NOMO-1 treated with DMSO at 0.1 percent for 48 hours (cell line): ENCODE results near the gene STX8.
A peak's percentile ranks its signal among the peaks of the same experiment; 100 is the strongest.
"Not testable (repeated sequence)": the region's sequence is repeated elsewhere in the genome, so short reads cannot be mapped to it uniquely, and the experiment has no call there.

Source experiments
- DNase-seq: peaks from one replicate; lab custom pipeline; 2025; ENCODE audit not compliant: unreplicated experiment; lab: John Stamatoyannopoulos, UW

STX8 gene

DNA sequence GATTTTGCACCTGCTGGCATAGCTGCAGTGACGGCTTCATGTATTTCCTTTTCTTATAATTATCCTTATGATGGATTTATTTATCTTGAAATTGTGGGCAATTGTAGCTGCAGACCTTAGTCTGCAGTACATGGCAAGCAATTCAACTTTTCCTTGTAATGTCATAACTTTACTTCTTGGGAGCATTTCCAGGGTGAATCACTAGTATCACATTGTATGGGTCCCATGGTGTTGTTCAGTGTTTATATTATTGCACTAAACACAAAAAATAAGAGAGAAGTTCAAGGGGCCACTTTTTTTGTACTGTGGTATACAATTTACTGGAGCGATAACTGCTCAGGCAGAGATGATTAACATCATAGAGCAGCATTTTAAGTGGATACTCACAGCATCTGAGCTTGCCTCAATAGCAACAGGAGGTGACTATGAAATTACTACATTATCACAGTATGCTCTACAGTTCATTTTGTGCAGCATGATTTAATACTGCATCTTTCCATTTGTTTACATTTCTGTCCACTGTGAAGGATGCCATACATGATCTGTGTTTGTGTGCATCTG lies 169.5 kb downstream of the STX8 start:
- no peak for DNase-seq

DNA sequence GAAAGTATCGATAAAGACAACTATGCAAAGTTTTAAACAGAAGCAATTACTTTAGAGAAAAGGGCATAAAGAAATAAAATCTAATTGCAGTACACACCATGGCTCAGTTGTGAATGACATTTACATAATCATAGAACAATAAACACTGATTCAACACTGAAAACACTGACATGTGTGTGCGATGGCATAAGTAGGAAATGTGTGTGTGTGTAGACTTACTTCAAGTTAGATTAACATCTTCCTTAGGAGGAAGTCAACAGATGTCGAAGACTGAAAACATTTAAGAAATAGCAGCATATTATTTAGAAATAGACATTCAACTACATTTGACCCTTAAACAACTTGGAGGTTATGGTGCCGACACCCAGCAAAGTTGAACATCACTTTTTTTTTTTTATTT lies 172.4 kb downstream of the STX8 start:
- DNase-seq = no peak

DNA sequence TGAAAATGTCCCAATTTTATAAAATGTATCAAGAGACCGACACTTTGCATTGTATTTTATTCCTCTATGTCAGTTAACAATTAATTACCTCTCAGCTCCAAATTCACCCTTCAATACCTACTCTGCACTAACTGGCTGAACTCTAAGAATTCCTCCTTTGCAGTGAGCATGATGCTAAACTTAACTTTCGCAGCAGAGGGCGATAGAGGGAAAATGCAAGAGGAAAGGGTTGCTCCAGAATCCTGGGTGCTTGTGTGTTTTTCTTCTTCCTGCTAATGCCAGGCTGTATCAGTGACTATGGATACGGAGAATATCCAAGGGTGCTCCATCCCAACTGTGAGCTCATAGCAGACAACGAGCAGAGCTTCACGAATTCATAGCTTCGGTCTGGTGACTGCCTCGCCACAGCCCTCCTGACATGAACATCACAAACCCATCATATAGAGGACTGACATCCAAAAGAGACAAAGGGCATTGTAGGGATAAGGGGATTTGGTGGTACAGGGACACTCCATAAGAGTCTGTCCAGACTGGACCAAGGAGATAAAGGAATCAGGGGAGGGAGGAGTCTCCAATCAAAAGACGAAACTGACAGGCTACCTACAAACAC lies 172.9 kb downstream of the STX8 start:
- DNase-seq = peak; percentile 5

DNA sequence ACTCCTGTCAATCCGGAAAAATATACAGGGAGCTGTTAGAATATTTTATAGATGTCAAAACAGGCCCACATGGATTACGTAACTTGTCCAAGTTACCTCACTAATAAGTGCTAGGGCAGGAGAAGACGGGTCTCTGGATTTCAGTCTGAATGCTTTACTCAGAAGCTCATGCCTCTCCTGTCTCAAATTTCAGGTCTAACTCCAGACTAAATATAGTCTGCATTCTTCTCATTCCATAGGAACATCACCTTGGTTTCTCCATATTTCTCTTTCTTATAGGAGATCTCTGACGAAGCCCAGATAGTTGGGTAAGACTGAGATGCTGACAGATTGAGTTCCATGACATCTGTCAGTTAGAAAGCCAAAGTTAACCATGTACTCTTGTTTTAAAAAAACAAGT lies 174.2 kb downstream of the STX8 start:
- DNase-seq = peak; percentile 33

DNA sequence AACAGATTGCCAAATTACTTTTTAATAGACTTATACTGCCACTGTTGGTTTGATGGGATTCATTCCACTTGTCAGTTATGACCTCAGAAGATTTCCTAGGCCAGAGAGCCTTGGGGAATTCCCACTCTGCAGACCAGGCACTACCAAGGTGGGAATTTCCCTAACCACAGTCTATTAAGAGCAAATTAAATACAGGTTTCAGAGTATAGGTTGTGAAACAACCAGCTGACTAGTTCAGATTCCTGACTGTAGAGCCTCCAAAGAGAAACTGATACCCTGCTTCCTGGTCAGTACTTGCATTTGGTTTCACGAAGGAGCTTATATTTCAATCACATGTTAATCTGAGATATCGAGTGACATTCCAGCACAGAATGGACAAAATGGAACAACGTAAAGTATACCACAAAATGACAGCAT lies 186.5 kb downstream of the STX8 start:
- no peak for DNase-seq

DNA sequence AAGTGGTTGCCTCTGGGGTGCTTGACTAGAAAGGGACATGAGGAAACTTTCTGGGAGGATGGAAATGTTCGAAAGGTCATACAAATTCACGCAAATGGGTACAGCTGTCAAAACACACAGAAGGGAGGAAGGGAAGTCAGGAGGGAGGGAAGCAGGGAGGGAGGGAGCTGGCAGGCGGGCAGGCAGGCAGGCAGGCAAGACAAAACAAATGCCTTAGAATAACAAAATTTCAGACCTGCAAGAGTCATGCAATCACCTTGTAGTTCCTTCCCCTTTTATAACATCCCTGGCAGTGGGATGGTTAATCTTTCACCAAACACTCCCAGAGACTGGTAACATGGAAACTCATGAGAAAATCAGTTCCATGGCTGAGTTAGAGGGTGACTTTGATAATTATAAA lies 189.2 kb downstream of the STX8 start:
- no peak for DNase-seq

DNA sequence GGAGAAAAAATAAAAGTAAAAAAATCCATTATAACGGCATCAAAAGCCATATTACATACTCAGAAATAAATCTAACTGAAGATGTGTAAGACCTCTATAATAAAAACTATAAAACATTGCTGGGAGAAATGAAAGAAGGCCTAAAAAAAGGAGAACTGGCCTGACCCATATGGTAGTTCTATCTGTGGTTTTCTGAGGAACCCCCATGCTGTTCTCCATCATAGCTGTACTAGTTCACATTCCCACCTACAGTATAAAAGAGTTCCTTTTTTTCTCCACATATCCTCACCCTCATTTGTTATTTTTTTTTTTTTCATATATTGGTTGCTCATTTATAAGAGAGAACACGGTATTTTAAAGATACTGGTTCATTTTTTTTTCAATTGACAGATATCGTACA lies 191.8 kb downstream of the STX8 start:
- DNase-seq = no peak

DNA sequence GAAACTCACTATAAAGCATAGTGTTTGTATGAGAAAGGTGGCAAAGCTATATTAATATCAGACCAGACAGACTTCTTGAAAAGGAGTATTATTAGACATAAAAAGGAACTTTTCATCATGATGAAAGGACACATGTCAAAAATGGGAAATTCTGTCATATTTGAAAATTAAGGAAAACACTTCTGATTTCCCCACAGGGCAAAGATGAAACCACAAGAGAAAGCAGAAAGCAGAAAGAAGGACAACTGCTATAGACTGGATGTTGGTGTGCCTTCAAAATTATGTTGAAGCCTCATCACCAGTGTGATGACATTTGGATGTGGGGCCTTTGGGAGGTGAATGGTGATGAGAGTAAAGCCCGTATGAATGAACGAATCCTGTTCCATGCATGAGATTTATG lies 193.0 kb downstream of the STX8 start:
- DNase-seq = no peak

DNA sequence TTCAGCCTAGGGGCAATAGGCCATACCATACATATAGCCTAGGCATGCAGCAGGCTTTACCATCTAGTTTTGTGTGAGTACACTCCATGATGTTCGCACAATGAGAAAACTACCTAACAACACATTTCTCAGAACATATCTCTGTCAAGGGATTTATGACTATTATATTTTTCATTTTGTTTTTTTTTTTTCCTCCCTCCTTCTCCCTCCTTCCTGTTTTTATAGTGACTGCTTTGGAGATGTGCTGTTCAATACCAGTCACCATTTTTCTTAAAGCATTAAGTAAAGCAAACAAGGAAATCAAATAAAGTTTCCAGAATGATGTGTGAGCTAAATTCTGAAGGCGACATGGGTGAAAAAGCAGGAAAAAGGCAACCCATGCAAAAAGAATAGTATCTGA lies 194.6 kb downstream of the STX8 start:
- DNase-seq = no peak

DNA sequence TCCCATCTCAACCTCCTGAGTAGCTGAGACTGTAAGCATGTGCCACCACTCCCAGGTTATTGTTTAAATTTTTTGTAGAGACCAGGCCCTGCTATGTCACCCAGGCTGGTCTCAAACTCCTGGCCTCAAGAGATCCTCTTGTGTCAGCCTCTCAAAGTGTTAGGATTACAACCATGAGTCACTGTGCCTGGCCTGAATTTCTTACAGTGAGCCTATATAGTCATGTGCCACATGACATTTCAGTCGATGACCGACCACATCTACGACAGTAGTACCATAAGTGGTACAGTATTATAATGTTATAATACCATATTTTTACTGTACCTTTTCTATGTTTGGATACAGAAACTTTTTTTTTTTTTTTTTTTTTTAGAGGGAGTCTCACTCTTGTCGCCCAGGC lies 195.3 kb downstream of the STX8 start:
- DNase-seq = no peak

DNA sequence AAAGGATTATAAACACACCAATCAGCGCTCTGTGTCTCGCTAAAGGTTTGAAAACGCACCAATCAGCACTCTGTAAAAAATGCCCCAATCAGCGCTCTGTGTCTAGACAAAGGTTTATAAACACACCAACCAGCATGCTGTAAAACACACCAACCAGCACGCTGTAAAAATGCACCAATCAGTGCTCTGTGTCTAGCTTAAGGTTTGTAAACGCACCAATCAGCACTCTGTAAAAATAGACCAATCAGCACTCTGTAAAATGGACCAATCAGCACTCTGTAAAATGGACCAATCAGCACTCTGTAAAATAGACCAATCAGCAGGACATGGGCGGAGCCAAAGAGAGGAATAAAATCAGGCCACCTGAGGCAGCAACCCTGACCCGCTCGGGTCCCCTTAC lies 199.4 kb downstream of the STX8 start:
- not testable (repeated sequence) for DNase-seq

DNA sequence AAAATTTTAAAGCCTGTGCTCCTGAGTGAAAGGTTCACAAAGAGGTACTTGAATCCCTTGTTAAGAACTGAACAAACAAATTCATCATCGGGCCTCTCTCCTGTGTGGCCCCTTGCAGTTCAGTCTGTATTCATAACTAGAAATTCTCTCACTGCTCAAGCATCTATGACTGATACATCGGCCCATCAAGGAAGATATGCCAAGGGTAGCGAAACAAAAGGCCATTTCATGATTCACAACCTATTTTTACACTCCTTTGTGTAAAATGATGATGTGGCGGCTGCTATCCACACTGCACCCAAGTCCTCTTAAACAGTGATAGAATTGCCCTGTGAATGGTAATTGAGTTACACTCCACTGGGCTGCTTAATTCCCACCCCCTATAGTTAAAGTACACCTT lies 204.6 kb downstream of the STX8 start:
- DNase-seq = no peak

DNA sequence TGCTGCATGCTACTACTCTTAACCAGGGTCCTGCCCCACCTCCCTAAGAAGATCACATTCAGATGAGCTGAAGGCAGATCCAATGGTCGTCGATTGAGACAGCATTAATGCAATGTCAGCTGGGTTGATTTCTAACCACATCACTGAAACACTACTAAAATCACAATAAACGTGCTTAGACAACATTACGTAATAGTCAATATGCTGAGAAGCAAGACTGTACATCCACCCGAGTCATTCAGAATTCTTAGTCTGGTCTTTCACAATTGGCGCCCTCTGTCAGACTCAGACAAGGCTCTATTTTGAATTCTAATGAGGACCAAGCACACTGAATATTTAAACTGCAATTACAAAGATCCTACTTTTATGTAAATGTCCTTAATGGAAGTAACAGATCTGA lies 205.2 kb downstream of the STX8 start:
- peak; percentile 65 for DNase-seq

DNA sequence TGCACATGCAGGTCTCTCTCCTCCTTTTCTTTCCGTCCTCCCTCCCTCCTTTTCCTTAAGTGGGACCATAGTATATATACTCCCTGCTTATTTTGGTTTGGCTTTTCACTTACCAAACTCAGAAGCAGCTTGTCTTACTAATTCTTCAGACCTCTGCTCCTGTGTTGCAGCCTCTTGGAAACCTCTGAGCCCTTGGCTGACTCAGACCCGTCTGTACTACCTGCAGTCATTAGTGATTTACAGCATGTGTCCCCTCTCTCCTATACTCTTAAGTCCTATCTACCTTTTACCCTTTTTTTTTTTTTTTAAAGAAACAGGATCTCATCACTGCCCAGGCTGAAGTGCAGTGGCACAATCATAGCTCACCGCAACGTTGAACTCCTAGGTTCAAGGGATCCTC lies 207.0 kb downstream of the STX8 start:
- no peak for DNase-seq

DNA sequence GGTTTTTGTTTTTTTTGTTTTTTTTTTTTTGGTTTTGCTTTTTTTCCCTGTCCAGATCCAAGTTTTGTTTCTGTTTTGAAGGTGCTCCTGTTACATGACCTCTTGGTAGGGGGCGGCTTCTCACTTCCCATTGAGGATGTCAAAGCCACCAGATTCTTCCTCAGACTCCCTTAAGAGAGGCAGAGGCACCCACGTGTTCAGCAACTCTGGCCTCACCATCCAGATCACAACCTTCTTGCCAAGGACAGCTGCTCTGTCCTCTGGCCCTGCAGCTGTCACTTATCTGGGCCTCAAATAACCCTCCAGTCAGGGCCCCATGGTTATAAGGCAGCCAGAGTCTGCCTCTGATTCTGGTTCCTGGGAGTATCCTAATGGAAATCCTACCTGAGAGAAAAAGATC lies 208.5 kb downstream of the STX8 start:
- no peak for DNase-seq

DNA sequence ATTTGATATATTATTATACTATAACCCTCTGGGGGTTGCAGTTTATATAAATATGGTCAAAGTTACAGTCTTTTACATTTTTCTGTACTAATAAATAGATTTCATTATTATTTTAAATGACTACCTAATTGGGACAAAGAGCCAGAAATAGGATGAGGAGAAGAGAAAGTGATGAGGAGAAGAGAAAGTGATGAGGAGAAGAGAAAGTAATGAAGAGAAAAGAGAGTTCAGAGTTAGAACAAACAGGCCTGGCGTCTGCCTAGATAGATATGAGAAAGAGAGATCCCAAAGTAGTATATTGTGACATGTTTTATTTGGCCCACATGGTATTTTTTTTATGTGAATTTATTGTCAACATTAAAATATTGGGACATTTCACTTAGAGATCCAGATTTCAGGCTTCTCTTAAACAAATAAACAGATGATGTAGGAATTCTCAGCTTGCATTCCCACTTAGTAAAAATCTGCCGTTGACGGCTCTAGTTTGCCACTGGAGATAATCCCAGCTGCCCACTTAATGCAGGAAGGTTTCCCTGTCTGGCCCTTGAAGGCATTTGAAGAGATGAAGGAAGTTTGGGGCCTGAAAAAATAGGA lies 210.7 kb downstream of the STX8 start:
- DNase-seq = no peak

DNA sequence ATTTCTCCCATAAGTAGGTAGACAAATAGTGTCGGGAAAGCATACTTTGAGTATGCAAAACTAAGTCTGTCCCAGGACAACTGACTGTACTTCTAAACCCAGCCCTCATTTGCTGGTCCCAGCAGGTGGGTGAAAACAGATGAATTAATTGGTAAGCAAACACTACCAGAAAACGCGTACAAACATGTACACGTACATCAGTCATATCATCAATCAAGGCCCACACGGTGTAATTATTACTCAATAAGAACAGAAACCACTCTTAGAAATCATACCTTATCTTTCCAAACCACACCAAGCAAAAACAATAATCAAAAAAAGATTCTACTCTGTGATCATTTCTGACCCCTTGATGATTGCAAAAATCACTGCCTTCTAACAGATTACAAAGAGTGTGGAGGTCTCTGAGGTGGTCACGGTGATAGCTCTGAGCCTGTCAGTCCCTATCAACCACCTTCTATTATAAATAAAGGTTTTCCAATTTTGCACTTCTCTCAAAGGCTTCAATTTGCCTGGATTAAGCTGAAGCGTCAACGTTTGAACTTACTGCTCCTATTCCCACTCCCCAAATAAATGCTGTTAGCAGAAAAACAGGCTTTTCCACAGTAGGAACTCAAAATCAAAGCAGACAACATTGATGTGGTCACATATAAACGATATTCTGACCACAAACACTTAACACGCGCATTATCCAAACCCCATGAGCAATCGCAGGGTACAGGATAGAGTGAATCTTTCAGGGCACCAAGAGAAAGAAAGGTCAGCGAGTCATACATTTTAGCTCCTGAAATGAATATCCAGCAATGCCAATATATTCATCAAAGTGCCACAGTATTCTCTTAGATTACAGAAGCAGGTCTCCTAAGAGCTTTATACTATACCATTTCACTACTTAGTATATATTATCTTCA lies 211.9 kb downstream of the STX8 start:
- DNase-seq = no peak

DNA sequence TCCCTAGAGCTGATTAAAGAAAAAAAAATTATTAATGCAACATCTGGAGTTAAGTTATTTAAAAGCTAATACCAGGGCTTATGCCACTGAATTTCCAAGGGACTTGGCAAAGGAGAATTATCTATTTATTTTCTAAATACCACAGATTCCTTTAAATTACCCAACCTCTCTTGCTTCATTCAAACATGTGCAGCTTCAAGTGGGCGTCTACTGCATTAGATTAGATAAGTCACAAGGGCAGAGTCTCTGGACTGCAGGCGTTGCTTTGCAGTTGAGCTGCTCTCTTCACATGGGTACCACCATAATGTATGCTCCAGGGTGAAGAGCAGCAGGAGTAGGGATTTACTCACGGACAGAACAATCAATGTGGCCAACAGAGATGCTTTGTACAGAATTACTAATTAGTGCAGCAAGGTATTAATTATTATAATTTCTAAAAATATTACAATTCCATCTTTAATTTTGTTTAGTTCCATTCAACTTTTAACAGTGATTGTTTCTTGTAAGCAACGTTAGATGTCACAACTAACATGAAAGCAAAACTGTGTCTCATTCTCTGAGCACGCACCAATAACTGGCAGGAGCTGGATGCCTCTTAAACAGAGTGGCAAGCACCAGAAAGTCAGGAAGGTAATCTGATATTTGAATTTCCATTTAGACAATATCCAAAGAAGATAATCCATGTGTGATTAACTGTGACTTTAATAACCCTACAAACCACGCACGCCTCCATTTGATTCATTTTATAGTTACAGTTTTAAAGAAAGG lies 214.2 kb downstream of the STX8 start:
- no peak for DNase-seq

DNA sequence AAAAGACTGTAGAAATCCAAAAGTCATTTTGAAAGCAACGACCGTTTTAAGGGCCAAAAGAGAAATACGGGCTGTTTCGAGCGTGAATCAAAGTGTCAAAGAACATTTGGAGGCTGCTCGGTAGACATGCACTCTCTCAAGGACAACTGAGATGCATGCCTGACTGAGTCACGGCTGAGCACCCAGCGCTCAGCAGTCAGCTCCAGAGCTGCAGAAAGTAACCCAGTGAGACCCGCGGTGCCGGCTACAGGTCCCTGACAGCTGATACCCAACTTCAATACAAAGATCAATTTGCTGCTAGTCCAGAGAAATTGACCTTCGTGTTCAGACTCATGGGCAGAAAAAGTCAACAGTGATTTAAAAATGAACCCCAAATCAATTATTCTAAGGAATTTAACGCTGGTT lies 214.9 kb downstream of the STX8 start:
- DNase-seq = no peak

DNA sequence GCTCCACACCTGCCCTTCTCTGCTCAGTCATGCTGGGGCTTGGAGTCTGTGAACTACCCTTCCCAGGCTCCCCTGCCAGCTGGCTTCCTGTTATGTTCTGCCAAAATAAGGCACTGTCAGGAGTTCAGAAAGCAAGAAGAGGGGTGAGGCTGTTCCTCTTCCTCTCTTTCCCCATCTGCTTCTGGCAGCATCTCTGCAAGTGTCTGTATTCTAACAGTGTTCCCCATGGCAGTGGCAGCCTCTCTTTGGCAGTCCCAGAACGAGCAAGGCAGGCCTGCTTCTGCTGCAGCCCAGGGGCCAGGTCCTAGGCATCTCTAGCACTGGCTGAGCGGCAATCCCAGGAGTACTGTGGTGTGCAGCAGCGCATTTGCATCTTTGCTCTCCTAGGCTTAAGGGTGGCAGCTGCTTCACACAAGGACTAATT lies 219.1 kb downstream of the STX8 start:
- peak; percentile 66 for DNase-seq

DNA sequence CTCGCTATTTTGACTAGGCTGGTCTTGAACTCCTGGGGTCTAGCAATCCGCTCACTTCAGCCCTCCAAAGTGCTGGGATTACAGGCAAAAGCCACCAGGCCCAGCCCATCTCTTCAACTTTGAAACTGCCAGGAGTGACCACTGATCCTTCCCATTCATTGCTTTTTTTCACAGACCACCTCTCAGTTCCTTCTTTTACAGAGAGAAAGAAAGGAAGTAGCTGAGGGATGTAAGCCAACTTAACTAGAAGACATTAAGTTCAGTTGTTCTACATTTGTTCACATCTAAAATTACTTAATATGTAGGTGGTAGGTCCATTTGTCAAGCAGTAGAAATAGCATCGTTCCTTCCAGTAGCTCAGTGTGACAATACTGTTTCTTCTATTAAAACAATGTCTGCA lies 219.8 kb downstream of the STX8 start:
- DNase-seq = peak; percentile 67
